K562 (cell line): ENCODE results near the gene RABGAP1. TPM values are rescaled to one million over a fixed set of nuclear protein-coding genes. Genes with fewer than 3 reads are reported as not detected.

Experiments used
- ADNP ChIP-seq: fragments of 200-800 bp; sonication (Bioruptor generic); IDR thresholded peaks from 2 replicates; pipeline ENCODE4 v1.6.1; 2016; ENCODE audit warnings: missing genetic modification characterization, missing compliant biosample characterization
- C11orf30 ChIP-seq: fragments of 450-650 bp; IDR thresholded peaks from 2 replicates; pipeline ENCODE4 v1.6.1; 2016; ENCODE audit warnings: low read depth, mild to moderate bottlenecking
- GABPB1 ChIP-seq: sonication (generic); formaldehyde crosslinking; IDR thresholded peaks from 2 replicates; pipeline ENCODE4 v1.8.0; 2022; ENCODE audit warnings: mild to moderate bottlenecking, missing genetic modification reagents
- GTF2F1 ChIP-seq: IDR thresholded peaks from 2 replicates; pipeline ENCODE4 v1.6.1; 2011; ENCODE audit warnings: low read depth, low read length, improper control_type of control experiment
- HNRNPUL1 ChIP-seq: fragments of 200-400 bp; formaldehyde crosslinking; IDR thresholded peaks from 2 replicates; pipeline ENCODE4 v1.6.1; 2017; ENCODE audit warnings: low read length
- MAFF ChIP-seq: IDR thresholded peaks from 2 replicates; pipeline ENCODE4 v1.6.1; 2012; ENCODE audit warnings: low read length, improper control_type of control experiment
- MAFG ChIP-seq: fragments of 450-650 bp; conservative IDR thresholded peaks from 2 replicates; pipeline ENCODE4 v1.6.1; 2016; ENCODE audit warnings: missing genetic modification characterization, missing compliant biosample characterization
- ZBED1 ChIP-seq: IDR thresholded peaks from 2 replicates; pipeline ENCODE4 v1.6.1; 2014
- ZNF57 ChIP-seq: fragments of 450-650 bp; formaldehyde crosslinking; IDR thresholded peaks from 2 replicates; pipeline ENCODE4 v1.4.0; 2020; ENCODE audit warnings: mild to moderate bottlenecking, moderate library complexity
- polyA plus RNA-seq, 8 experiments: library from polyadenylated mRNA; depleted of rRNA in 4 of 8; stranded (reverse) in 5 of 8; unstranded in 3 of 8; fragments of >200 nt; fragmentation: Nextera tagmentation in 2 of 8; fragmentation: Illumina TruSeq in 1 of 8; extraction: Ambion mirVana in 2 of 8; extraction: Trizol in 1 of 8; gene quantifications; 2 replicates each; pipeline versions ENCODE4 v1.2.1 to v1.2.3, GENCODE V29; 2011 to 2014; ENCODE audit warnings: inconsistent platforms in 1 of 8, missing spikeins in 1 of 8
- total RNA-seq, 7 experiments: library from RNA; depleted of rRNA in 6 of 7; stranded (reverse); fragments of >200 nt in 6 of 7; fragmentation: Illumina TruSeq in 2 of 7; extraction: Trizol in 2 of 7; gene quantifications; 2 replicates each; pipeline versions ENCODE4 v1.2.1 to v1.2.3, GENCODE V29; 2011 to 2021; ENCODE audit warnings: low replicate concordance in 1 of 7
- TF ChIP-seq, protein P1 (sequence below): IDR thresholded peaks from 3 replicates; pipeline ENCODE4 v1.6.1; 2011; ENCODE audit warnings: borderline replicate concordance, mild to moderate bottlenecking, moderate library complexity; ENCODE audit not compliant: insufficient read length; ENCODE audit errors: extremely low read depth
- TF ChIP-seq, protein P2 (sequence below): fragments of 250-450 bp; sonication (Bioruptor Pico); IDR thresholded peaks from 2 replicates; pipeline ENCODE4 v1.8.0; 2021; ENCODE audit warnings: mild to moderate bottlenecking, moderate library complexity
- TF ChIP-seq, protein P3 (sequence below): sonication (generic); formaldehyde crosslinking; IDR thresholded peaks from 2 replicates; pipeline ENCODE4 v1.8.0; 2022; ENCODE audit warnings: missing genetic modification reagents, mild to moderate bottlenecking, borderline replicate concordance

The RABGAP1 gene
- total and polyA plus RNA-seq, 9 of the 15 experiments (the other 6 are each of a cell fraction or from before 2014, with no cell fraction given): 1.5 to 22.7 (median 13.1) TPM

DNA sequence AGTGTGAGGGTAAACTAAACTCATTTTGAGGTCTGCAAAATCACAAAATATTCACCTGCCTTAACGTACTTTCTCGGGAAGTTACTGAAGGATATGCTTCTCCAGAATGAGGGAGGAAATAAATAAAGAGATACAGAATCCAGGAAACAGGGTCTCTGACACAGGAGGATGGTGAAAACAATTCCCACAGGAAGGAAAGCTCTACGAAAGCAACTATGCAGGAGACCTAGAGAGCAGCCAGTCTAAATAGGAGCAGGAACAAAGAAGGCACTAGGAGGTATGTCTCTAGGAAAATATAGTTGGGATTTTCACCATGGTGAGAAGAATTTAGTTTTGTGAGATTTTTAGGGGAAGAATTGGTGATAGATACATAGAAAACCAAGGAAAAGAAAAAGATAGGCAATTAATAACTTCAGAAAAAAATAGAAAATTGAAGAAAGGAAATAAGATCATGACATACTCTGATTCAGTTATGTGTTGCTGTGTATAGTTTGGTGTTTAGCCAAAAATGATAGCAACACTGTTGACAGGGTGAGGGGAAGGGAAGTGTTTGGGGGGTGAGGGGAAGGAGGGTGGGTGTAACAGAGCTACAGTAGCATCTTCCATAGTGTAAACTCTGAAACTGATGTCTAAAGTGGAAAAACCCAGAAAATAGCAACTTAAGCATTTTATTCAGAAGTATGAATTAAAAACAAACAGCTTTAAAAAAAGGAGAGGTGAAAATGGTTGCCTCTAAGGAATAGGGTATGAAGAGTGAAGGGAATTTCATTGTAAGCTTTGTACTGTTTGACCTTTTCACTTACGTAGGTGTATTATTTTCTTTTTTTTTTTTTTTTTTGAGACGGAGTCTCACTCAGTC, 102.5 kb downstream of the RABGAP1 start (continued):
- TF ChIP-seq GABPB1 (CRISPR knock-in tag): no peak
- no peak for TF ChIP-seq GTF2F1
- TF ChIP-seq, protein P1, sequence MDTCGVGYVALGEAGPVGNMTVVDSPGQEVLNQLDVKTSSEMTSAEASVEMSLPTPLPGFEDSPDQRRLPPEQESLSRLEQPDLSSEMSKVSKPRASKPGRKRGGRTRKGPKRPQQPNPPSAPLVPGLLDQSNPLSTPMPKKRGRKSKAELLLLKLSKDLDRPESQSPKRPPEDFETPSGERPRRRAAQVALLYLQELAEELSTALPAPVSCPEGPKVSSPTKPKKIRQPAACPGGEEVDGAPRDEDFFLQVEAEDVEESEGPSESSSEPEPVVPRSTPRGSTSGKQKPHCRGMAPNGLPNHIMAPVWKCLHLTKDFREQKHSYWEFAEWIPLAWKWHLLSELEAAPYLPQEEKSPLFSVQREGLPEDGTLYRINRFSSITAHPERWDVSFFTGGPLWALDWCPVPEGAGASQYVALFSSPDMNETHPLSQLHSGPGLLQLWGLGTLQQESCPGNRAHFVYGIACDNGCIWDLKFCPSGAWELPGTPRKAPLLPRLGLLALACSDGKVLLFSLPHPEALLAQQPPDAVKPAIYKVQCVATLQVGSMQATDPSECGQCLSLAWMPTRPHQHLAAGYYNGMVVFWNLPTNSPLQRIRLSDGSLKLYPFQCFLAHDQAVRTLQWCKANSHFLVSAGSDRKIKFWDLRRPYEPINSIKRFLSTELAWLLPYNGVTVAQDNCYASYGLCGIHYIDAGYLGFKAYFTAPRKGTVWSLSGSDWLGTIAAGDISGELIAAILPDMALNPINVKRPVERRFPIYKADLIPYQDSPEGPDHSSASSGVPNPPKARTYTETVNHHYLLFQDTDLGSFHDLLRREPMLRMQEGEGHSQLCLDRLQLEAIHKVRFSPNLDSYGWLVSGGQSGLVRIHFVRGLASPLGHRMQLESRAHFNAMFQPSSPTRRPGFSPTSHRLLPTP: no peak
- TF ChIP-seq, protein P2, sequence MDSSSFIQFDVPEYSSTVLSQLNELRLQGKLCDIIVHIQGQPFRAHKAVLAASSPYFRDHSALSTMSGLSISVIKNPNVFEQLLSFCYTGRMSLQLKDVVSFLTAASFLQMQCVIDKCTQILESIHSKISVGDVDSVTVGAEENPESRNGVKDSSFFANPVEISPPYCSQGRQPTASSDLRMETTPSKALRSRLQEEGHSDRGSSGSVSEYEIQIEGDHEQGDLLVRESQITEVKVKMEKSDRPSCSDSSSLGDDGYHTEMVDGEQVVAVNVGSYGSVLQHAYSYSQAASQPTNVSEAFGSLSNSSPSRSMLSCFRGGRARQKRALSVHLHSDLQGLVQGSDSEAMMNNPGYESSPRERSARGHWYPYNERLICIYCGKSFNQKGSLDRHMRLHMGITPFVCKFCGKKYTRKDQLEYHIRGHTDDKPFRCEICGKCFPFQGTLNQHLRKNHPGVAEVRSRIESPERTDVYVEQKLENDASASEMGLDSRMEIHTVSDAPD: no peak
- TF ChIP-seq MAFF: peak; percentile 52
- no peak for TF ChIP-seq HNRNPUL1
- 0 out of 2 replicates have a peak, but pooled peaks have one; percentile 21 for TF ChIP-seq MAFG (tag)
- TF ChIP-seq ZBED1: no peak
- TF ChIP-seq ZNF57 (CRISPR knock-in tag): no peak
- TF ChIP-seq, protein P3, sequence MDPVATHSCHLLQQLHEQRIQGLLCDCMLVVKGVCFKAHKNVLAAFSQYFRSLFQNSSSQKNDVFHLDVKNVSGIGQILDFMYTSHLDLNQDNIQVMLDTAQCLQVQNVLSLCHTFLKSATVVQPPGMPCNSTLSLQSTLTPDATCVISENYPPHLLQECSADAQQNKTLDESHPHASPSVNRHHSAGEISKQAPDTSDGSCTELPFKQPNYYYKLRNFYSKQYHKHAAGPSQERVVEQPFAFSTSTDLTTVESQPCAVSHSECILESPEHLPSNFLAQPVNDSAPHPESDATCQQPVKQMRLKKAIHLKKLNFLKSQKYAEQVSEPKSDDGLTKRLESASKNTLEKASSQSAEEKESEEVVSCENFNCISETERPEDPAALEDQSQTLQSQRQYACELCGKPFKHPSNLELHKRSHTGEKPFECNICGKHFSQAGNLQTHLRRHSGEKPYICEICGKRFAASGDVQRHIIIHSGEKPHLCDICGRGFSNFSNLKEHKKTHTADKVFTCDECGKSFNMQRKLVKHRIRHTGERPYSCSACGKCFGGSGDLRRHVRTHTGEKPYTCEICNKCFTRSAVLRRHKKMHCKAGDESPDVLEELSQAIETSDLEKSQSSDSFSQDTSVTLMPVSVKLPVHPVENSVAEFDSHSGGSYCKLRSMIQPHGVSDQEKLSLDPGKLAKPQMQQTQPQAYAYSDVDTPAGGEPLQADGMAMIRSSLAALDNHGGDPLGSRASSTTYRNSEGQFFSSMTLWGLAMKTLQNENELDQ (CRISPR knock-in tag): no peak
- peak; percentile 45; the same call in 1 of the 2 replicates for TF ChIP-seq C11orf30
- no peak for TF ChIP-seq ADNP
